NCI-H2171 treated with DMSO at 0.1 percent for 48 hours (cell line): ENCODE data around the gene IL22RA1.

Experiments
- DNase-seq: peaks from one replicate; lab custom pipeline; 2025; lab: John Stamatoyannopoulos, UW

Gene IL22RA1

GRCh38 chr1:24096009-24096738, 46.8 kb downstream of the IL22RA1 start:
- DNase-seq, result no peak

- no peak for DNase-seq
Measured at GRCh38 chr1:24095140-24095859, 47.6 kb downstream of the IL22RA1 start.

GRCh38 chr1:24094554-24094953, 48.4 kb downstream of the IL22RA1 start:
- DNase-seq, result no peak

- no peak for DNase-seq
Measured at GRCh38 chr1:24093732-24094131, 49.2 kb downstream of the IL22RA1 start.

GRCh38 chr1:24092979-24093378, 50.0 kb downstream of the IL22RA1 start:
- no peak for DNase-seq

- DNase-seq, result no peak
Measured at GRCh38 chr1:24091971-24092482, 50.9 kb downstream of the IL22RA1 start.

GRCh38 chr1:24090736-24091135, 52.2 kb downstream of the IL22RA1 start:
- DNase-seq, result no peak

GRCh38 chr1:24089743-24090555, 53.0 kb downstream of the IL22RA1 start:
- DNase-seq, result peak; percentile 5

- no peak for DNase-seq
Measured at GRCh38 chr1:24089027-24089742, 53.8 kb downstream of the IL22RA1 start.

GRCh38 chr1:24086466-24086865, 56.5 kb downstream of the IL22RA1 start:
- DNase-seq, result no peak

- DNase-seq, result no peak
Measured at GRCh38 chr1:24085546-24085945, 57.4 kb downstream of the IL22RA1 start.

- DNase-seq, result no peak
Measured at GRCh38 chr1:24085007-24085406, 57.9 kb downstream of the IL22RA1 start.

GRCh38 chr1:24084050-24084449, 58.9 kb downstream of the IL22RA1 start:
- DNase-seq, result no peak

GRCh38 chr1:24082372-24082771, 60.6 kb downstream of the IL22RA1 start:
- no peak for DNase-seq

- no peak for DNase-seq
Measured at GRCh38 chr1:24081190-24081589, 61.8 kb downstream of the IL22RA1 start.

GRCh38 chr1:24080131-24080530, 62.8 kb downstream of the IL22RA1 start:
- DNase-seq, result no peak

- no peak for DNase-seq
Measured at GRCh38 chr1:24077278-24077978, 65.5 kb downstream of the IL22RA1 start.

GRCh38 chr1:24075946-24076345, 67.0 kb downstream of the IL22RA1 start:
- no peak for DNase-seq

- DNase-seq, result no peak
Measured at GRCh38 chr1:24075590-24075854, 67.4 kb downstream of the IL22RA1 start.

- DNase-seq, result no peak
Measured at GRCh38 chr1:24074817-24075589, 67.9 kb downstream of the IL22RA1 start.

- DNase-seq, result no peak
Measured at GRCh38 chr1:24074196-24074595, 68.7 kb downstream of the IL22RA1 start.
